H1 (cell line): ENCODE results near the gene ZSWIM7. TPM values are rescaled to one million over a fixed set of nuclear protein-coding genes. Genes with fewer than 3 reads are reported as not detected.
A peak's percentile ranks its signal among the peaks of the same experiment; 100 is the strongest.

Source experiments
- CTCF ChIA-PET: fragments of 300-600 bp; sonication (Branson Sonifier 250); formaldehyde crosslinking; loops from one replicate; lab custom pipeline; 2021; ENCODE audit not compliant: partially characterized antibody; lab: Charles Lee
- POLR2A ChIA-PET: fragments of 300-600 bp; sonication (Branson Sonifier 250); formaldehyde crosslinking; loops from one replicate; lab custom pipeline; 2021; ENCODE audit warnings: inconsistent platforms; ENCODE audit not compliant: partially characterized antibody; lab: Charles Lee
- DNase-seq, 2 experiments: peaks; one replicate each; pipeline versions ENCODE4 v3.0.0 to v3.0.0-alpha.2; 2010 to 2022; ENCODE audit warnings: low spot score in 2 of 2, low read depth in 1 of 2, mixed read lengths in 1 of 2
- FAIRE-seq: peaks from 2 replicates; lab custom pipeline; 2011; peaks lifted over from hg19 to GRCh38; lab: Jason Lieb, UNC
- H2AFZ ChIP-seq: 2 replicates; pipeline ENCODE4 v1.8.1; 2012; ENCODE audit warnings: low read length, inconsistent platforms
- H2AK5ac ChIP-seq: 2 replicates; pipeline ENCODE4 v1.6.1; 2013; ENCODE audit warnings: low read depth, low read length
- H2BK120ac ChIP-seq: replicated peaks from 2 replicates; pipeline ENCODE3; 2013; ENCODE audit warnings: low read depth, low read length, inconsistent platforms
- H2BK12ac ChIP-seq: 2 replicates; pipeline ENCODE4 v1.6.1; 2013; ENCODE audit warnings: low read depth, low read length
- H2BK15ac ChIP-seq: 2 replicates; pipeline ENCODE4 v1.6.1; 2013; ENCODE audit warnings: low read length
- H2BK20ac ChIP-seq: 2 replicates; pipeline ENCODE4 v1.6.1; 2013; ENCODE audit warnings: low read length
- H2BK5ac ChIP-seq: 2 replicates; pipeline ENCODE4 v1.6.1; 2013; ENCODE audit warnings: low read depth, low read length
- H3K14ac ChIP-seq: 2 replicates; pipeline ENCODE4 v1.6.1; 2013; ENCODE audit warnings: inconsistent platforms; ENCODE audit not compliant: insufficient read length
- H3K18ac ChIP-seq: 2 replicates; pipeline ENCODE4 v1.6.1; 2013; ENCODE audit warnings: low read length; ENCODE audit errors: extremely low read depth
- H3K23ac ChIP-seq: 2 replicates; pipeline ENCODE4 v1.6.1; 2013; ENCODE audit warnings: inconsistent platforms; ENCODE audit not compliant: insufficient read length
- H3K23me2 ChIP-seq: 2 replicates; pipeline ENCODE4 v1.6.1; 2013; ENCODE audit warnings: low read depth, low read length
- H3K27ac ChIP-seq: 2 replicates; pipeline ENCODE4 v1.6.1; 2011; ENCODE audit warnings: low read depth, low read length, inconsistent platforms
- H3K27me3 ChIP-seq, 4 experiments: replicated peaks in 1 of 4; 1 replicate in 1 of 4; 2 replicates in 3 of 4; pipeline versions ENCODE4 v1.6.1 to v1.8.1; 2011 to 2013; ENCODE audit warnings: low read length in 3 of 4, mild to moderate bottlenecking in 3 of 4, inconsistent platforms in 2 of 4, mixed read lengths in 2 of 4, moderate library complexity in 1 of 4; ENCODE audit not compliant: control insufficient read depth in 3 of 4, insufficient read depth in 3 of 4; ENCODE audit errors: extremely low read depth in 1 of 4
- H3K36me3 ChIP-seq, 4 experiments: 2 replicates each; pipeline versions ENCODE4 v1.6.1 to v1.8.1; 2011 to 2013; ENCODE audit warnings: mild to moderate bottlenecking in 4 of 4, low read length in 3 of 4, moderate library complexity in 2 of 4, control low read depth in 1 of 4, inconsistent platforms in 1 of 4; ENCODE audit not compliant: insufficient read depth in 4 of 4, control insufficient read depth in 2 of 4
- H3K4ac ChIP-seq: replicated peaks from 2 replicates; pipeline ENCODE3; 2013; ENCODE audit warnings: low read length, low read depth, mixed read lengths, inconsistent platforms; ENCODE audit not compliant: insufficient read length
- H3K4me1 ChIP-seq, 4 experiments: replicated peaks in 1 of 4; 1 replicate in 1 of 4; 2 replicates in 3 of 4; pipeline versions ENCODE4 v1.6.1 to v1.8.1; 2011 to 2013; ENCODE audit warnings: low read length in 3 of 4, inconsistent platforms in 2 of 4, mixed read lengths in 1 of 4; ENCODE audit not compliant: insufficient read depth in 4 of 4, control insufficient read depth in 3 of 4
- H3K4me2 ChIP-seq, 2 experiments: 2 replicates each; pipeline versions ENCODE4 v1.6.1 to v1.8.1; 2011 to 2013; ENCODE audit warnings: low read depth in 2 of 2, low read length in 2 of 2, control low read depth in 1 of 2, inconsistent platforms in 1 of 2, mild to moderate bottlenecking in 1 of 2; ENCODE audit not compliant: insufficient read depth in 1 of 2
- H3K4me3 ChIP-seq, 4 experiments: fragments of 200-600, 300-600 bp in 1 of 4; sonication (generic), shearing (Covaris generic), sonication (Bioruptor Twin) in 1 of 4; 2 replicates each; pipeline versions ENCODE4 v1.5.1 to v1.8.1; 2011 to 2016; ENCODE audit warnings: low read length in 4 of 4, low read depth in 3 of 4, control low read depth in 2 of 4, inconsistent platforms in 2 of 4, mild to moderate bottlenecking in 2 of 4, mixed read lengths in 1 of 4, moderate library complexity in 1 of 4; ENCODE audit not compliant: insufficient read depth in 2 of 4; ENCODE audit errors: extremely low read depth in 1 of 4
- H3K56ac ChIP-seq: replicated peaks from 2 replicates; pipeline ENCODE3; 2013; ENCODE audit warnings: low read depth, mild to moderate bottlenecking, mixed read lengths, low read length, inconsistent platforms; ENCODE audit not compliant: insufficient read length
- H3K79me1 ChIP-seq: 2 replicates; pipeline ENCODE4 v1.6.1; 2013; ENCODE audit warnings: low read depth, low read length, control low read depth
- H3K79me2 ChIP-seq, 2 experiments: 2 replicates each; pipeline versions ENCODE4 v1.6.1 to v1.8.1; 2012 to 2013; ENCODE audit warnings: low read length in 2 of 2, mild to moderate bottlenecking in 2 of 2, inconsistent platforms in 1 of 2; ENCODE audit not compliant: insufficient read depth in 2 of 2, control insufficient read depth in 1 of 2
- H3K9ac ChIP-seq, 4 experiments: replicated peaks in 1 of 4; 1 replicate in 1 of 4; 2 replicates in 3 of 4; pipeline versions ENCODE4 v1.6.1 to v1.8.1; 2011 to 2013; ENCODE audit warnings: low read depth in 3 of 4, low read length in 3 of 4, control low read depth in 2 of 4, mild to moderate bottlenecking in 2 of 4, moderate library complexity in 2 of 4, inconsistent platforms in 1 of 4; ENCODE audit errors: extremely low read depth in 1 of 4
- H3K9me3 ChIP-seq, 2 experiments: 2 replicates each; pipeline versions ENCODE4 v1.6.1 to v1.8.1; 2012 to 2013; ENCODE audit warnings: mild to moderate bottlenecking in 2 of 2, moderate library complexity in 2 of 2, control low read depth in 1 of 2, inconsistent platforms in 1 of 2, low read depth in 1 of 2, low read length in 1 of 2, mixed read lengths in 1 of 2; ENCODE audit not compliant: insufficient read depth in 2 of 2
- H4K20me1 ChIP-seq, 2 experiments: replicated peaks in 1 of 2; 2 replicates each; pipeline versions ENCODE3 to v1.8.1; 2011 to 2013; ENCODE audit warnings: inconsistent platforms in 2 of 2, low read length in 2 of 2, mild to moderate bottlenecking in 1 of 2; ENCODE audit not compliant: insufficient read depth in 2 of 2, control insufficient read depth in 1 of 2
- H4K5ac ChIP-seq: 2 replicates; pipeline ENCODE4 v1.6.1; 2013; ENCODE audit warnings: low read length, low read depth, mixed read lengths, inconsistent platforms; ENCODE audit not compliant: insufficient read length
- H4K8ac ChIP-seq: 2 replicates; pipeline ENCODE4 v1.8.0; 2013; ENCODE audit warnings: mild to moderate bottlenecking, moderate library complexity, low read length, inconsistent platforms; ENCODE audit not compliant: insufficient read depth; ENCODE audit errors: extremely low read depth
- H4K91ac ChIP-seq: replicated peaks from 2 replicates; pipeline ENCODE3; 2013; ENCODE audit warnings: low read length, mixed read lengths, inconsistent platforms; ENCODE audit not compliant: insufficient read length
- SP1 ChIP-seq: IDR thresholded peaks from 2 replicates; pipeline ENCODE4 v1.6.1; 2011; ENCODE audit warnings: low read depth, low read length
- TCF12 ChIP-seq: IDR thresholded peaks from 2 replicates; pipeline ENCODE4 v1.6.1; 2011; ENCODE audit warnings: low read depth, mild to moderate bottlenecking, low read length
- WGBS, 2 experiments: shearing (Covaris generic) in 1 of 2; methylation state at CpG; one replicate each; pipeline versions ENCODE4 v1.1.6 to v1.1.7; 2013 to 2015; ENCODE audit warnings: low lambda C conversion rate in 2 of 2, mixed read lengths in 2 of 2, inconsistent platforms in 1 of 2, low coverage in 1 of 2, missing lambda C conversion rate in 1 of 2; ENCODE audit not compliant: insufficient replicate concordance in 2 of 2, insufficient coverage in 1 of 2, insufficient read length in 1 of 2; ENCODE audit errors: extremely low coverage in 1 of 2, missing lambda C conversion rate in 1 of 2; 5-methylcytosine and 5-hydroxymethylcytosine counted together
- polyA plus RNA-seq, 7 experiments: library from polyadenylated mRNA; depleted of rRNA in 3 of 7; stranded (reverse) in 5 of 7; unstranded in 2 of 7; fragments of >200 nt in 5 of 7; fragments of 200-250 nt in 2 of 7; gene quantifications; 1 replicate in 5 of 7; 2 replicates in 1 of 7; 4 replicates in 1 of 7; pipeline versions ENCODE4 v1.2.1 to v1.2.3, GENCODE V29; 2011 to 2013; ENCODE audit warnings: missing spikeins in 2 of 7, mixed read lengths in 2 of 7
- total RNA-seq: library from RNA; stranded (reverse); fragmentation: NEBNext Ultra II Directional; extraction: Animal tissue kit (Norgen Biotek cat#: 25700); gene quantifications from 2 replicates; pipeline ENCODE4 v1.2.1, GENCODE V29; 2021

The ZSWIM7 gene
- total and polyA plus RNA-seq, 2 of the 8 experiments (the other 6 are each of a cell fraction or from before 2014, with no cell fraction given), result 39.3 to 57.7 TPM

GRCh38 chr17:15955793-15956541 lies 43.5 kb downstream of the ZSWIM7 start:
- Histone ChIP-seq H4K5ac (no peak overlapping the region), H2AK5ac (no peak overlapping the region), H3K27ac (no peak overlapping the region), H3K4me2 (no peak overlapping the region), H2BK15ac (no peak overlapping the region), H3K4ac (no peak overlapping the region), H3K18ac (no peak overlapping the region), H3K23ac (no peak overlapping the region), H2BK12ac (no peak overlapping the region), H3K9ac (no peak overlapping the region), H4K20me1 (no peaks in the 10 kb centered on the region), H3K4me1 (peaks cover 0 to 6% (median 3%) of the 10 kb centered on the region in 4 experiments; a peak in 4 of 7 replicates), H3K79me2 (no peaks in the 10 kb centered on the region), H2BK120ac (no peak overlapping the region), H2BK5ac (no peak overlapping the region), H3K4me3 (no peak overlapping the region), H3K14ac (no peak overlapping the region), H3K9me3 (no peaks in the 10 kb centered on the region), H2BK20ac (no peak overlapping the region; the same call in 1 of the 2 replicates), H3K36me3 (no peaks in the 10 kb centered on the region), H3K56ac (no peak overlapping the region), H3K23me2 (no peaks in the 10 kb centered on the region), H3K27me3 (no peaks in the 10 kb centered on the region), H4K8ac (no peak overlapping the region), H2AFZ (no peak overlapping the region), H4K91ac (no peak overlapping the region), H3K79me1 (no peaks in the 10 kb centered on the region)
- FAIRE-seq (no peak), DNase-seq (no peak)
- ChIA-PET POLR2A (interaction anchor here (0.7 to 2.2 kb wide), 4 partner anchors 10 to 45 kb away, joined by 3 to 10 read pairs (median 3); partner anchors contain the start of gene ADORA2B), CTCF (interaction anchor here (2.6 kb wide), 1 partner anchor 10 kb away, joined by 9 read pairs; the partner anchor contains the start of gene ADORA2B)
- 91% methylated on average over 14 of the region's 14 CpGs; no CpG with 5 or more reads in 1 of the 2 experiments for WGBS, 2 experiments
- TF ChIP-seq TCF12, result peak; percentile 77; the same call in 1 of the 2 replicates
- TF ChIP-seq SP1, result 0 out of 2 replicates have a peak, but pooled peaks have one; percentile 38
